ENCODE measurements around the gene MAP3K15. TPM values are rescaled to one million over a fixed set of nuclear protein-coding genes. Genes with fewer than 3 reads are reported as not detected.

The MAP3K15 gene
- total and polyA plus RNA-seq, 2 experiments from 2014 or later = 1.2 to 2.8 TPM

DNA sequence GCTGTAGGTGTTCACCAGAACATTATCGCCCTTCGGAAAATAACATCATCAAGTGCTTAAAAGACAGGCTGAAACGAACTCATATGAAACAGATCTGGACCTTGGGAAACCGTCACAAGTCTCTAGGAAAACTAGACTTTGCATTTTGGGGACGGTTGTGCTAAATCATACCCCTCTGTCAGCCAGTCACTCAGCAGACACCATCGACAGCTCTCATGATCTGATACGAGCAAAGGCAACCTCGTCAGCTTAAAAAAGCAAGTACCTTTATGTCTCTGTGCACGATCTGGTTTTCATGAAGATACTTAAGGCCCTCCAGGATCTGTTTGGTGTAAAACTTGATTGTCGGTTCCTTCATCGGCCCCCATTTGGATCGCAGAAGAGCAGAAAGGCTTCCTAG lies 123.2 kb downstream of the MAP3K15 start:
- Histone ChIP-seq H3K4me3 (no peak overlapping the region), H3K27me3 (no peaks in the 10 kb centered on the region), H3K4me1 (ENCODE audit: low read depth) (no peaks in the 10 kb centered on the region), H3K27ac (no peak overlapping the region), H3K36me3 (no peaks in the 10 kb centered on the region), H3K9me3 (ENCODE audit: low read depth) (no peaks in the 10 kb centered on the region)
- DNase-seq (ENCODE audit: low read depth in 1 of 2, low spot score in 1 of 2) = no peak
- TF ChIP-seq CTCF (IDR thresholded peaks at IDR 0.05; ENCODE audit: low read depth, low read length) = no peak

- no peaks in the 10 kb centered on the region for H3K36me3 ChIP-seq
- TF ChIP-seq CTCF (IDR thresholded peaks at IDR 0.05; ENCODE audit: low read depth, low read length) = no peak
- no peak overlapping the region for H3K4me3 ChIP-seq
- H3K27ac ChIP-seq = no peak overlapping the region
- no peaks in the 10 kb centered on the region for H3K4me1 ChIP-seq (ENCODE audit: low read depth)
- no peak for DNase-seq (ENCODE audit: low read depth in 1 of 2, low spot score in 1 of 2)
- no peaks in the 10 kb centered on the region for H3K9me3 ChIP-seq (ENCODE audit: low read depth)
- no peaks in the 10 kb centered on the region for H3K27me3 ChIP-seq
Measured at GRCh38 chrX:19389227-19389845, 126.0 kb downstream of the MAP3K15 start.

DNA sequence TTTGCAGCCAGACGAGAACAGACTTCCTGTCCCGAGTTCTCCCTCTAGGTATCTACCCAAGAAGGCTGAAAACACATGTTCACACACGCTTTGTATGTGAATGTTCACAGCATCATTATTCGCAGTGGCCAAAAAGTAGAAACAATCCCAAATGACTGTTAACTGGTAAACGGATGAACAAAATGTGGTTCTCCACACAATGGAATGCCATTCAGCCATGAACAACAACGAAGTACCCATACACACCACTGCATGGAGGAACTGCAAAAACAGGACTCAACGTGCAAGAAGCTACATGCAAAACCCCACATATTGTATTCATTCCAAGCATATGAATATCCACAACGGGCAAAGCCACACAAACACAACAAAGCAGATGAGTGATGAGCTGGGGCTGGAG lies 126.6 kb downstream of the MAP3K15 start:
- TF ChIP-seq CTCF (IDR thresholded peaks at IDR 0.05; ENCODE audit: low read depth, low read length) = no peak
- no peaks in the 10 kb centered on the region for H3K4me1 ChIP-seq (ENCODE audit: low read depth)
- no peaks in the 10 kb centered on the region for H3K27me3 ChIP-seq
- no peak for DNase-seq (ENCODE audit: low read depth in 1 of 2, low spot score in 1 of 2)
- H3K4me3 ChIP-seq = no peak overlapping the region
- no peak overlapping the region for H3K27ac ChIP-seq
- no peaks in the 10 kb centered on the region for H3K9me3 ChIP-seq (ENCODE audit: low read depth)
- no peaks in the 10 kb centered on the region for H3K36me3 ChIP-seq

DNA sequence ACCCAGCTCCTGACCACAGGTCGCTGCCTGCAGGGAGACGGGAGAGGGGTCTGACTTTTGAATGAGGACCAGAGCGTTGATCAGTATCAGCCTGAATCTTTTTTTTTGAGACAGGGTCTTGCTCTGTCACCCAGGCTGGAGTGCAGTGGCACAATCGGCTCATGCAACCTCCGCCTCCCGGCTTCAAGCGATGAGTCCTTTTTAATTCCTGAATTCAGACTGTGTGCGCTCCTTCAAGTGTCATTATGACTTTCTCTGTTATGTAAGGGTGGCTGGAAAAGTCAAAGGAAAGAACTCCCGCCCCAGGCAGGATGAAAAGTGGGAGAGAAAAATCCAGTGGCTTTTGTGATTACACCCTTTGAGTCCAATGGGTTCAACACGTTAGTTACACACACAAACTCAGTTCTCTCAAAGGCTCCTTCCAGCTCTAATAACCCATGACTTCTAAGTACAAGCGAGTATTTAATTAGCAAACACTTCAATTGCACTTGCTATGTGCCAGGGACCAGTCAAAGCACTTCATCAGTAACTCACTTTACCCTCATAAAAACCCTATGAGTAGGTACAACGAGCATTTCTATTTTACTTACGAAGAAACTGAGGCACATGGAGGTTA lies 127.1 kb downstream of the MAP3K15 start:
- Histone ChIP-seq H3K4me3 (no peak overlapping the region), H3K4me1 (ENCODE audit: low read depth) (no peaks in the 10 kb centered on the region), H3K36me3 (no peaks in the 10 kb centered on the region), H3K27me3 (no peaks in the 10 kb centered on the region), H3K27ac (no peak overlapping the region), H3K9me3 (ENCODE audit: low read depth) (no peaks in the 10 kb centered on the region)
- TF ChIP-seq CTCF (IDR thresholded peaks at IDR 0.05; ENCODE audit: low read depth, low read length) = no peak
- DNase-seq (ENCODE audit: low read depth in 1 of 2, low spot score in 1 of 2) = no peak

DNA sequence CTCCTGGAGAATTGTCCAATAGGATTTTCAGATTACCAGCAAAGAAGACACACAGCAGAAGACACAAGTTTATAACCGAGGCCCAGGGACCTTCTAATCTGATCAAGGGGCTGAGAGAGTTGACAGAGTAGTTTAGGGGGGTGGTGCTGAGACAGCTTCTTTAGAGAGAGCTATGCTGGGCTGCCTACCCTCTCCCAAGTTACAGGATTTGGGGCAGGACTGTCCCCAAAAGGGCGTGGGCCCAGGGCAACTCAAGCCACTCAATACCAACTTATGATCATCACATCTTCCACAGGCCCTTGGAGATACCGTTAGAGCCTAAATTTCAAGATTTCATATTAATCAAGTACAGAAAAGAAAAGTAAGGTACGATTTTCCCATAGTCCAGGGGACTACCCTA lies 128.6 kb downstream of the MAP3K15 start:
- Histone ChIP-seq H3K36me3 (no peaks in the 10 kb centered on the region), H3K27me3 (no peaks in the 10 kb centered on the region), H3K9me3 (ENCODE audit: low read depth) (no peaks in the 10 kb centered on the region), H3K4me3 (no peak overlapping the region), H3K4me1 (ENCODE audit: low read depth) (no peaks in the 10 kb centered on the region), H3K27ac (no peak overlapping the region)
- DNase-seq (ENCODE audit: low read depth in 1 of 2, low spot score in 1 of 2) = no peak
- TF ChIP-seq CTCF (IDR thresholded peaks at IDR 0.05; ENCODE audit: low read depth, low read length) = no peak

Measured in cardiac muscle cell (in vitro differentiated cells and primary cell).